Right lobe of liver (tissue), 6 donors: Measurements from ENCODE around the gene NNT. TPM values are rescaled to one million over a fixed set of nuclear protein-coding genes. Genes with fewer than 3 reads are reported as not detected.

Experiments
- ATAC-seq, 4 donors: fragments of 200-7000 bp; cut with Tn5 transposase; one replicate each; pipeline ENCODE4 v1.9.1; 2020; ENCODE audit warnings: mild to moderate bottlenecking in 4 of 4, moderate library complexity in 4 of 4
- DNase-seq, 3 donors: peaks; one replicate each; pipeline ENCODE4 v3.0.0-alpha.2; 2020
- H3K27ac ChIP-seq, 3 donors: fragments of 200-600 bp; one replicate each; pipeline ENCODE4 v1.8.0; 2022
- H3K27me3 ChIP-seq, 2 donors: fragments of 200-600 bp; one replicate each; pipeline ENCODE4 v1.8.0; 2022
- H3K36me3 ChIP-seq, 4 donors: fragments of 200-600 bp; sonication (generic) in 1 of 4; one replicate each; pipeline versions ENCODE4 v1.5.1 to v1.8.0; 2017 to 2022; ENCODE audit warnings: control low read depth in 1 of 4
- H3K4me1 ChIP-seq, 4 donors: fragments of 200-600 bp; sonication (generic) in 1 of 4; one replicate each; pipeline versions ENCODE4 v1.5.1 to v1.8.0; 2017 to 2022; ENCODE audit warnings: control low read depth in 1 of 4
- H3K4me3 ChIP-seq, 3 donors: fragments of 200-600 bp; one replicate each; pipeline ENCODE4 v1.8.0; 2022
- H3K9me3 ChIP-seq, 4 donors: fragments of 200-600 bp; sonication (generic) in 1 of 4; one replicate each; pipeline versions ENCODE4 v1.5.1 to v1.8.0; 2017 to 2022; ENCODE audit warnings: control low read depth in 1 of 4
- CTCF ChIP-seq, 4 donors: fragments of 200-600 bp in 3 of 4; fragments of 450-650 bp in 1 of 4; IDR thresholded peaks; one replicate each; pipeline versions ENCODE4 v1.5.1 to v1.8.0; 2016 to 2022; ENCODE audit warnings: antibody characterized with exemption in 4 of 4, mild to moderate bottlenecking in 2 of 4
- POLR2A ChIP-seq: fragments of 450-650 bp; IDR thresholded peaks from one replicate; pipeline ENCODE4 v1.6.1; 2017; ENCODE audit warnings: antibody characterized with exemption, mild to moderate bottlenecking
- WGBS: methylation state at CpG from one replicate; pipeline ENCODE4 v1.1.6; 2018; ENCODE audit warnings: low coverage, low lambda C conversion rate; ENCODE audit not compliant: insufficient coverage; ENCODE audit errors: missing lambda C conversion rate; 5-methylcytosine and 5-hydroxymethylcytosine counted together
- intact Hi-C, 2 donors: fragments of 100-400 bp; cut with DNase I; formaldehyde crosslinking; loops; one replicate each; pipeline versions ENCODE4 v1.11.2 to v1.14.1; 2022
- total RNA-seq, 6 experiments: library from RNA; depleted of rRNA in 2 of 6; stranded (reverse); fragments of >200 nt in 2 of 6; fragmentation: NEBNext Ultra II Directional in 3 of 6; extraction: Animal tissue kit (Norgen Biotek cat#: 25700) in 3 of 6; gene quantifications; one replicate each; pipeline versions ENCODE4 v1.1.0 to v1.2.4, GENCODE V29; 2016 to 2023
- donor health status: DM: no; HTN: yes; CAD: no.
- donor health status: DM: no; HTN: no; CAD: no.
- donor health status: DM: no; HTN: no; CAD: no.
- donor health status: DM: no; HTN: yes; CAD: no.
- donor health status: DM: no; HTN: yes; CAD: no.

The NNT gene
- total RNA-seq, 6 experiments from 2014 or later = 81.3 to 250 (median 188) TPM

- no peaks in the 10 kb centered on the region for H3K9me3 ChIP-seq
- H3K27me3 ChIP-seq = no peaks in the 10 kb centered on the region
- DNase-seq = no peak
- H3K27ac ChIP-seq = no peak overlapping the region
- WGBS = 93% methylated on average over 3 of the region's 3 CpGs
- H3K36me3 ChIP-seq = peaks cover 0 to 5% (median 0%) of the 10 kb centered on the region in 4 donors
- H3K4me3 ChIP-seq = no peak overlapping the region
- TF ChIP-seq CTCF (IDR thresholded peaks at IDR 0.05) (no peak), POLR2A (no peak)
- intact Hi-C loops = no loop called here
- H3K4me1 ChIP-seq = peaks cover 0 to 41% (median 9%) of the 10 kb centered on the region in 4 donors
- ATAC-seq = no peak
Measured at GRCh38 chr5:43623048-43623680, 20.2 kb downstream of the NNT start.

DNA sequence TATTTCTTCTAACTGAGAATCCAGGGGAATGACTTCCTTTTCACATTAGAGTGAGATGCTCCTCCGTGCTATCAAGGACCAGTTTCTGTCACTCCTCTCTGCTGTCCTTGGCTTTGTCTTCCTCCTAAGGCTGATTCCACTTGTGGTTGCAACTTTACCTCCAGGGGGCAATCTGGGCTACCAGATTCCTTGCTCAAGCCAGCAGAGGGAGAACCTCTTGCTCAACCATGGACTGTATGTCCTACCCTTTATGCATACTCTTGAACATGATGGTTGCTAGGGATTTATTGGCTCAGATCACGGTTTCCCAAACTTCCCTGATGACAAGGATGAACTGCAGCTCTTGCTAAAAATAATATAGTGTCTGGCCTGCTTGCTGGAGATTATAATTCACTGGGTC, 24.0 kb downstream of the NNT start:
- H3K4me1 ChIP-seq = peaks cover 0 to 42% (median 10%) of the 10 kb centered on the region in 4 donors
- no peak overlapping the region for H3K4me3 ChIP-seq
- H3K9me3 ChIP-seq = no peaks in the 10 kb centered on the region
- H3K36me3 ChIP-seq = peaks cover 0 to 6% (median 2%) of the 10 kb centered on the region in 4 donors
- peak; percentile 58 to 77 (median 70) for ATAC-seq
- no peak overlapping the region for H3K27ac ChIP-seq
- intact Hi-C loops = no loop called here
- 75% methylated on average over 2 of the region's 2 CpGs for WGBS
- TF ChIP-seq CTCF (IDR thresholded peaks at IDR 0.05) (peak; percentile 25 to 70 (median 40)), POLR2A (no peak)
- no peak for DNase-seq
- H3K27me3 ChIP-seq = no peaks in the 10 kb centered on the region

- WGBS = 25% methylated on average over 5 of the region's 5 CpGs
- Histone ChIP-seq H3K4me3 (no peak overlapping the region), H3K36me3 (peaks cover 0 to 5% (median 2%) of the 10 kb centered on the region in 4 donors), H3K4me1 (peaks cover 0 to 63% (median 16%) of the 10 kb centered on the region in 4 donors), H3K27ac (peak overlapping the region in 1 of 3 donors; percentile 47), H3K9me3 (no peaks in the 10 kb centered on the region), H3K27me3 (no peaks in the 10 kb centered on the region)
- ATAC-seq (peak; percentile 93 to 97 (median 96)), DNase-seq (peak; percentile 34 to 58 (median 56))
- TF ChIP-seq POLR2A = no peak
- peak; percentile 57 to 79 (median 72) for TF ChIP-seq CTCF (IDR thresholded peaks at IDR 0.05)
- intact Hi-C loops = no loop called here
Measured at GRCh38 chr5:43631182-43631910, 28.4 kb downstream of the NNT start.

DNA sequence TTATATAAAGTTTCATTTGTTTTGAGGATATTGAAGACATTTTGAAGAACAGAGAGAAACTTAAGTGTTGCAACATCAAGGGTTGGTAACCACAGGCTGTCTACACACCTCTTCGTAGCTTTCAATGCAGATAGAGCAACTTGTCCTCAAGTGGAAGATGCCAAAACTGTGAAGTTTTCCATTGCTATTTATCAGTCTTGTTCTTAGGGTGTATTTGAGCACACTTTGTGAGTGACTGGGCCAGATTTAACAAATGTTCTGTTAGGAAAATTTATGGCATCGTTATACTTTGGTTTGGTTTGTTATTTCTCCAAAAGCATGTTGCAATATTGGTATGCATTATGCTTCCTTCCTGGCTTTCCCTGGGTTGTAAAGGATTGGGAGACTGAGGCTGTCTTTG, 31.6 kb downstream of the NNT start:
- Histone ChIP-seq H3K4me3 (no peak overlapping the region), H3K9me3 (no peaks in the 10 kb centered on the region), H3K4me1 (peaks cover 0 to 44% (median 14%) of the 10 kb centered on the region in 4 donors), H3K36me3 (no peaks in the 10 kb centered on the region), H3K27ac (no peak overlapping the region), H3K27me3 (no peaks in the 10 kb centered on the region)
- DNase-seq (no peak), ATAC-seq (no peak)
- intact Hi-C loops = no loop called here
- 42% methylated on average over 2 of the region's 2 CpGs for WGBS
- TF ChIP-seq POLR2A (no peak), CTCF (IDR thresholded peaks at IDR 0.05) (no peak)
